Measurements from ENCODE around the gene NRCAM. TPM values are rescaled to one million over a fixed set of nuclear protein-coding genes. Genes with fewer than 3 reads are reported as not detected.

The NRCAM gene
- total and polyA plus RNA-seq, 10 of the 15 experiments (the other 5 are each of a cell fraction or from before 2014, with no cell fraction given), result 0.30 to 2.0 (median 1.0) TPM

- SMC1A ChIA-PET (ENCODE audit: uncharacterized antibody, unreplicated experiment), result interaction anchor here (0.7 to 1.2 kb wide), 2 partner anchors 15 to 21 kb away, joined by 3 read pairs; no protein-coding TSS in a partner anchor
- Histone ChIP-seq H3K27ac (ENCODE audit: control insufficient read depth, insufficient read depth) (no peak overlapping the region), H3K4me3 (no peak overlapping the region), H3K9me3 (replicated peaks; ENCODE audit: control insufficient read depth, insufficient read depth, low read length) (no peaks in the 10 kb centered on the region), H3K36me3 (ENCODE audit: control insufficient read depth in 2 of 2, insufficient read depth in 2 of 2, low read length in 1 of 2) (no peaks in the 10 kb centered on the region), H3K4me1 (ENCODE audit: control insufficient read depth, insufficient read depth, low read length) (no peaks in the 10 kb centered on the region), H3K27me3 (replicated peaks in 1 of 2; ENCODE audit: control insufficient read depth in 2 of 2, insufficient read depth in 2 of 2, low read length in 1 of 2) (no peaks in the 10 kb centered on the region; a peak in 1 of 4 replicates), H2AFZ (ENCODE audit: control insufficient read depth, low read depth, low read length) (no peak overlapping the region), H3K4me2 (ENCODE audit: control insufficient read depth, insufficient read depth) (no peak overlapping the region), H3K9ac (ENCODE audit: control insufficient read depth, insufficient read depth, low read length) (no peak overlapping the region), H4K20me1 (ENCODE audit: control insufficient read depth, insufficient read depth) (no peaks in the 10 kb centered on the region), H3K79me2 (ENCODE audit: control insufficient read depth, insufficient read depth, low read length) (no peaks in the 10 kb centered on the region)
- POLR2A ChIA-PET, result no interaction called here
- no peak for ATAC-seq
- intact Hi-C loops (cut with micrococcal nuclease; ENCODE audit: unreplicated experiment) (no loop called here), in situ Hi-C loops (cut with MboI) (no loop called here)
- 53% methylated on average over 4 of the region's 4 CpGs for WGBS (ENCODE audit: insufficient coverage, insufficient replicate concordance, low lambda C conversion rate, missing lambda C conversion rate)
- no TSS peak for BruUV-seq (replicated peaks)
- FAIRE-seq, result no peak
- TF ChIP-seq SUZ12 (IDR thresholded peaks at IDR 0.05; ENCODE audit: unreplicated experiment) (no peak), CREM (IDR thresholded peaks at IDR 0.05; ENCODE audit: low read depth) (no peak), ESRRA (IDR thresholded peaks at IDR 0.05; ENCODE audit: low read length) (no peak), RELA (IDR thresholded peaks at IDR 0.05; ENCODE audit: borderline replicate concordance, partially characterized antibody) (no peak), E2F8 (IDR thresholded peaks at IDR 0.05; ENCODE audit: low read depth, partially characterized antibody) (no peak), EP300 (IDR thresholded peaks at IDR 0.05; ENCODE audit: borderline replicate concordance in 1 of 2, control insufficient read depth in 1 of 2, low read depth in 2 of 2, low read length in 2 of 2) (no peak), IKZF2 (IDR thresholded peaks at IDR 0.05) (no peak)
- no peak for DNase-seq (ENCODE audit: low read depth, low spot score)
- CTCF ChIA-PET, result interaction anchor here (1.1 kb wide), 1 partner anchor 243 kb away, joined by 4 read pairs; no protein-coding TSS in a partner anchor
- RAD21 ChIA-PET (ENCODE audit: unreplicated experiment), result interaction anchor here (1.0 kb wide), 1 partner anchor 10 kb away, joined by 3 read pairs; no protein-coding TSS in a partner anchor
Measured at GRCh38 chr7:108424013-108424412, 32.2 kb downstream of the NRCAM start.
